ENCODE results near the gene UBE4A.

DNA sequence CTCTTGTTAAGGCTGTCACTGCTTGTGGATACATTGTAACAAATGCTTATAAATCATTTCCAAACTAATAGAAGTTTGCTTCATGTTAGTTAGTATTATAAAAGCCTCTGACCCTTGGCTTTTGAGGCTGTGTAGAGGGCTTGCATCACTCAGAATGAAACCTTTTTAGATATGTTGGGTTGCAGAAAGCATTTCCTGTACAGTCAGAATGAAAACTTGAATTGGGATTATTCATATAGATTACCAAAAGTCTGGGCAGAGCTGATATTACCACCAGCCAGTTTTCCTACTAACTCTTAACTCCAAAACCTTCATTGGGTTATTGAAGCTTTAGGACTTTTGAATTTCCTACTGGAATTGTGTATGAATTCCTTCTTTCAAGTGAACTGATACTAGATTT, 88.9 kb downstream of the UBE4A start:
- TF ChIP-seq, protein P1, sequence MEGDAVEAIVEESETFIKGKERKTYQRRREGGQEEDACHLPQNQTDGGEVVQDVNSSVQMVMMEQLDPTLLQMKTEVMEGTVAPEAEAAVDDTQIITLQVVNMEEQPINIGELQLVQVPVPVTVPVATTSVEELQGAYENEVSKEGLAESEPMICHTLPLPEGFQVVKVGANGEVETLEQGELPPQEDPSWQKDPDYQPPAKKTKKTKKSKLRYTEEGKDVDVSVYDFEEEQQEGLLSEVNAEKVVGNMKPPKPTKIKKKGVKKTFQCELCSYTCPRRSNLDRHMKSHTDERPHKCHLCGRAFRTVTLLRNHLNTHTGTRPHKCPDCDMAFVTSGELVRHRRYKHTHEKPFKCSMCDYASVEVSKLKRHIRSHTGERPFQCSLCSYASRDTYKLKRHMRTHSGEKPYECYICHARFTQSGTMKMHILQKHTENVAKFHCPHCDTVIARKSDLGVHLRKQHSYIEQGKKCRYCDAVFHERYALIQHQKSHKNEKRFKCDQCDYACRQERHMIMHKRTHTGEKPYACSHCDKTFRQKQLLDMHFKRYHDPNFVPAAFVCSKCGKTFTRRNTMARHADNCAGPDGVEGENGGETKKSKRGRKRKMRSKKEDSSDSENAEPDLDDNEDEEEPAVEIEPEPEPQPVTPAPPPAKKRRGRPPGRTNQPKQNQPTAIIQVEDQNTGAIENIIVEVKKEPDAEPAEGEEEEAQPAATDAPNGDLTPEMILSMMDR (IDR thresholded peaks at IDR 0.05; ENCODE audit: borderline replicate concordance, extremely low read depth, low read length, poor library complexity, severe bottlenecking), result no peak
- TF ChIP-seq EZH2 (IDR thresholded peaks at IDR 0.05; ENCODE audit: borderline replicate concordance, low read depth, low read length, severe bottlenecking), result no peak

Measured in DND-41 (cell line).